GM19468 (cell line): Measurements from ENCODE around the gene COG1.

ENCODE experiments used
- ATAC-seq: cut with Tn5 transposase; IDR thresholded peaks from one replicate; pipeline ENCODE4 v1.9.1; 2021; ENCODE audit warnings: mild to moderate bottlenecking, moderate library complexity, moderate number of reproducible peaks; ENCODE audit not compliant: unreplicated experiment; ENCODE audit errors: extremely low read depth

Gene COG1

GRCh38 chr17:73196500-73196899 is 3.6 kb downstream of the COG1 start:
- ATAC-seq = no peak

- ATAC-seq = no peak
Measured at GRCh38 chr17:73197161-73197560, 4.3 kb downstream of the COG1 start.

DNA sequence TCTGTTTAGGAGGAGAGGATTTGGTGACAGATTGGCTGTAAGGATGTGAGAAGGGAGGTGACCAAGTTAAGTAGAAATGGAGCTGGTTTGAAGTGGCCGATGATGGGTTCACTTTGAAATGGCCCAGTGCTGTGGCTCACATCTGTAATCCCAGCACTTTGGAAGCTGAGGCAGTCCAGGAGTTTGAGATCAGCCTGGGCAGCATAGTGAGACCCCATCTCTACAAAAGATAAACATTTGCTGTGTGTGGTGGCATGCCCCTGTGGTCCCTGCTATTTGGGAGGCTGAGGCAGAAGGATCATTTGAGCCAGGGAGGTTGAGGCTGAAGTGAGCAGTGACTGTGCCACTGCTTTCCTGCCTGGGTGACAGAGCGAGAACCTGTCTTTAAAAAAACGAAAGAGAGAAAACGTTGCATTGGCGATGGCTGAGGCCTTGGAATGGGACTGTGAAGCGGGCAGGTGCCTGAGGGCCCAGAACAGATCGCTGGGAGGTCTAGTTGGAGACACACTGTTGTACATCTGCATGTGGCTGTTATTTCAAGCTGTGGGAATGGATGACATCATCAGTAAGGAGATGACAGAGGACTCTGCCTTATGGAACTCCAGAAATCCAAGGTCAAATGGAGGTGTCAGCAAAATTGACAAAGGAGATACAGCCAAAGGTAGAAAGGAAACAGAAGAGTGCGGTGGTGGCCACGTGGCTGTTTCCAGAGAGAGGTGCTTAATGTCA is 5.5 kb downstream of the COG1 start:
- ATAC-seq = no peak

- ATAC-seq = no peak
Measured at GRCh38 chr17:73198930-73199260, 6.0 kb downstream of the COG1 start.

- ATAC-seq = no peak
Measured at GRCh38 chr17:73199751-73200317, 7.0 kb downstream of the COG1 start.

GRCh38 chr17:73200476-73200875 is 7.6 kb downstream of the COG1 start:
- ATAC-seq = no peak

- ATAC-seq = no peak
Measured at GRCh38 chr17:73201215-73202069, 8.6 kb downstream of the COG1 start.

- no peak for ATAC-seq
Measured at GRCh38 chr17:73203135-73203787, 10.4 kb downstream of the COG1 start.

GRCh38 chr17:73203788-73204479 is 11.1 kb downstream of the COG1 start:
- ATAC-seq = no peak

DNA sequence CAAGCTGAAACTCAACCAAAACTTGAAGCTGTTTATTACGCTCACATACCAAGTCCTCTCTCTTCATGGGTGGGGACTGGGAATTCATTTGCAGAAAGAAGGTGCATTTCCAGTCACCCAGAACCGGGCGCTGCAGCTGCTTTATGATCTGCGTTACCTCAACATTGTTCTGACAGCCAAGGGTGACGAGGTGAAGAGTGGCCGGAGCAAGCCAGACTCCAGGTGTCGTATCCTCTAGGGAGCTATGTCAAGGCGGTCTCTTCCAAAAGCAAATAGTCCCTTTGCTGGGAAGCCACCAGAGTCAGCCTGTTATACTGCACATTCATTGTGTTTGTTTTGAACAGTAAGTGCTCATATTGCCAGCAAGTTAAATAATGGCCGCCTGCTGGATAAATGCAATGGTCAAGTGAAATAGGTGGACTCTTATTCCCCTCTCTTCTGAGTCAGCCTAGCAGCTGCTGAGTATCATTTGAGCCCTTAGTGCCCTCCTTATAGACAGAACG is 12.7 kb downstream of the COG1 start:
- ATAC-seq = no peak

DNA sequence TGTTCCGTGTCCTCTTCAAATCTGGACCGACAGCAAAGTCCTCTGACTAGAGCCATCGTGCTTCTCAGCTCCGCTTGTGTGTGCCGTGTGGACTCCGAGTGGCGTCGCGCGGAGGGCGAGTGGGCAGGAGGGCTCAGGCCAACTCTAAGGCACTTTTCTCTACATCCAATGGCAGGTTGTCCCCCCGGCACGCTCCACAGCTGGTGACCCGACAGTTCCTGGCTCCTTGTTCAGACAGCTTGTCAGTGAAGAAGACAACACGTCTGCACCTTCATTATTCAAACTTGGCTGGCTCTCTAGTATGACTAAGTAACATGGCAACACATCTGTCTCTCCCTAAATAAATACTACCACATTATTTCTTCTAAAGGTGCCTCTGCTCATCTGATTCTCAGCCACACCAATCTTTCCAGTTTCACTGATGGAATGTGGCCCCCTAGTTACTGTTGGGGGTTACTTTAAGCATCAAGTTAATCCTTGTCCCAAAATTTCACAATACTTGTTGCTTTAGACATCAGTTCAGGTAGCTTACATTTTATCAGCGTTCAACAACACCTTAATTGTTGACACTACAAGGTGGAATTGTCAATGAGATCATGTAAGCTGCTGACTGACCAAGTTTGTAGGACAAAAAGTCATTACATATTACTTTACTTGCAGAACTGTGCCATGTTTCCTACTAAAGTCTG is 15.4 kb downstream of the COG1 start:
- no peak for ATAC-seq

- no peak for ATAC-seq
Measured at GRCh38 chr17:73209436-73209835, 16.6 kb downstream of the COG1 start.

GRCh38 chr17:73210002-73210678 is 17.3 kb downstream of the COG1 start:
- ATAC-seq = no peak

DNA sequence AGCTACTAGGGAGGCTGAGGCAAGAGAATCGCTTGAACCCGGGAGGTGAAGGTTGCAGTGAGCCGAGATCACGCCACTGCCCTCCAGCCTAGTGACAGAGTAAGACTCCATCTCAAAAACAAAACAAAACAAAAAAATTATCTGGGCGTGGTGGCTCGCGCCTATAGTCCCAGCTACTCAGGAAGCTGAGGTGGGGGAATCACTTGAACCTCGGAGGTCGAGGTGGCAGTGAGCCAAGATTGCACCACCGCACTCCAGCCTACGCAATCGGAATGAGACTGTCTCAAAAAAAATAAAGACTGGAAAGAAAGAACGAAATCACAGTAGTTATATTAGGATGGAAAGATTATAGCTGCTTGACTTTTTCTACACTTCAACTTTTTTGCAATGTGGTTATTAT is 18.9 kb downstream of the COG1 start:
- no peak for ATAC-seq

DNA sequence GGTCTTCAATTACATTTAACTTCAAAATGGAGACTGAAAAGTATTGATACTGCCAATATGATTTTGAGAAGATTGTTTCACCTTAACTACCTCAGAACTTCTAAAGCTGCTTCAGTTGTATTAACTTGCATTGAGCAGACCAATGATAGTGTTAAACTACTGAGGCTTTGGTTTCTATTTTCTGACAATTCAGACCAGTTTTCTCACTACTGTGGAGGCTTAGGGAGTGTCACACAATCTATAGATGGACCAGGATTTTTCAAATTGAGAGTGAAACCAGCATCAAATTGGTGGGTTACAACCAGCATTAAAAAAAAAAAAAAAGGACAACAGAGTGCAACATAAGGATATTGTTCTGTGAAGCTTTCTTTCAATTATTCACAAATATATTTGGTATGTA is 21.2 kb downstream of the COG1 start:
- ATAC-seq = no peak

- no peak for ATAC-seq
Measured at GRCh38 chr17:73214851-73215250, 22.0 kb downstream of the COG1 start.

GRCh38 chr17:73215447-73215846 is 22.6 kb downstream of the COG1 start:
- ATAC-seq = no peak

GRCh38 chr17:73223626-73224230 is 30.9 kb downstream of the COG1 start:
- no peak for ATAC-seq

DNA sequence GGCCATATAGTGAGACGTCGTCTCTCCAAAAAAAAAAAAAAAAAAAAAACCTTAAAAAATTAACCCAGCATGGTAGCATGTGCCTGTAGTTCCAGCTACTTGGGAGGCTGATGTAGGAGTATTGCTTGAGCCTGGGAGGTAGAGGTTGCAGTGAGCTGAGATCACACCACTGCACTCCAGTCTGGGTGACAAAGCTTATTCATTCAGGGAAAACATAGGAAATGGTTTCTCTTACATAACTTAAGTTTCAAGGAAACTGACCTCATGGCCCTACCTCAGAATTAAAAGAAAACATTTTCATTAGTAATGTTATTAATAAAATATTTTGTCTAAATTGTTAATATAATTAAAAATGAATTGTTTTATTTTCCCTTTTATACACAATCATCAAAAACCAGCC is 31.4 kb downstream of the COG1 start:
- ATAC-seq = no peak
